GM23248 (cell line): ENCODE data around the gene CPNE9. TPM values are rescaled to one million over a fixed set of nuclear protein-coding genes. Genes with fewer than 3 reads are reported as not detected.

Experiments
- DNase-seq: peaks from one replicate; pipeline ENCODE4 v3.0.0-alpha.2; 2015
- H2AFZ ChIP-seq: fragments of 200-600 bp; sonication (generic); 2 replicates; pipeline ENCODE4 v1.6.1; 2016; ENCODE audit warnings: antibody characterized with exemption
- H3F3A ChIP-seq: fragments of 200-600 bp; sonication (generic); 2 replicates; pipeline ENCODE4 v1.6.1; 2016; ENCODE audit warnings: mild to moderate bottlenecking, antibody characterized with exemption, mixed run types; ENCODE audit not compliant: insufficient read depth
- H3K27ac ChIP-seq: fragments of 200-600 bp; sonication (generic); 2 replicates; pipeline ENCODE4 v1.5.1; 2016; ENCODE audit warnings: mild to moderate bottlenecking
- H3K27me3 ChIP-seq: fragments of 200-600 bp; sonication (generic); replicated peaks from 2 replicates; pipeline ENCODE4 v1.6.1; 2016; ENCODE audit warnings: mild to moderate bottlenecking; ENCODE audit not compliant: insufficient read depth
- H3K36me3 ChIP-seq: fragments of 200-600 bp; sonication (generic); 2 replicates; pipeline ENCODE4 v1.6.1; 2016; ENCODE audit warnings: low read depth, mild to moderate bottlenecking
- H3K4me1 ChIP-seq: fragments of 200-600 bp; sonication (generic); 2 replicates; pipeline ENCODE4 v1.6.1; 2016; ENCODE audit warnings: mild to moderate bottlenecking; ENCODE audit not compliant: insufficient read depth
- H3K4me2 ChIP-seq: fragments of 200-600 bp; sonication (generic); one replicate; pipeline ENCODE4 v1.6.1; 2016; ENCODE audit warnings: mild to moderate bottlenecking; ENCODE audit not compliant: unreplicated experiment
- H3K4me3 ChIP-seq: fragments of 200-600 bp; sonication (generic); 2 replicates; pipeline ENCODE4 v1.5.1; 2016; ENCODE audit warnings: mild to moderate bottlenecking
- H3K79me2 ChIP-seq: fragments of 200-600 bp; sonication (generic); 2 replicates; pipeline ENCODE4 v1.6.1; 2016; ENCODE audit warnings: mild to moderate bottlenecking; ENCODE audit not compliant: insufficient read depth
- H3K9ac ChIP-seq: fragments of 200-600 bp; sonication (generic); 2 replicates; pipeline ENCODE4 v1.6.1; 2016; ENCODE audit warnings: mild to moderate bottlenecking
- H3K9me2 ChIP-seq: fragments of 200-600 bp; sonication (generic); 2 replicates; pipeline ENCODE4 v1.6.1; 2016; ENCODE audit warnings: mixed run types, mild to moderate bottlenecking, moderate library complexity; ENCODE audit not compliant: insufficient read depth
- H3K9me3 ChIP-seq: fragments of 200-600 bp; sonication (generic); one replicate; pipeline ENCODE4 v1.6.1; 2017; ENCODE audit warnings: low read depth
- H4K20me1 ChIP-seq: fragments of 200-600 bp; sonication (generic); 2 replicates; pipeline ENCODE4 v1.6.0; 2016; ENCODE audit not compliant: insufficient read depth
- EZH2 ChIP-seq: fragments of 200-600 bp; sonication (generic); IDR thresholded peaks from 2 replicates; pipeline ENCODE4 v1.6.1; 2018; ENCODE audit warnings: antibody characterized with exemption, mild to moderate bottlenecking; ENCODE audit not compliant: insufficient read depth, poor library complexity, severe bottlenecking
- EZH2phosphoT487 ChIP-seq: fragments of 200-600 bp; sonication (generic); IDR thresholded peaks from 2 replicates; pipeline ENCODE4 v1.6.1; 2018; ENCODE audit warnings: antibody characterized with exemption, moderate library complexity, mild to moderate bottlenecking, low read depth; ENCODE audit not compliant: insufficient read depth
- WGBS, 2 experiments: methylation state at CpG; one replicate each; pipeline ENCODE4 v1.1.6; 2015 to 2017; ENCODE audit warnings: low lambda C conversion rate in 2 of 2, low coverage in 1 of 2; ENCODE audit errors: missing lambda C conversion rate in 2 of 2; 5-methylcytosine and 5-hydroxymethylcytosine counted together
- in situ Hi-C: fragments of 300-500 bp; cut with MboI; formaldehyde crosslinking; loops from 2 replicates; pipeline ENCODE4 v1.15.0; 2020
- polyA plus RNA-seq: library from polyadenylated mRNA; unstranded; fragments of >200 nt; fragmentation: Nextera tagmentation; extraction: Ambion mirVana; gene quantifications from 2 replicates; pipeline ENCODE4 v1.2.1, GENCODE V29; 2016
- total RNA-seq: library from RNA; depleted of rRNA; stranded (reverse); fragments of >200 nt; shearing (Covaris generic); gene quantifications from 2 replicates; pipeline ENCODE4 v1.2.3, GENCODE V29; 2014

Gene CPNE9
- total and polyA plus RNA-seq, 2 experiments from 2014 or later, result not detected

- TF ChIP-seq EZH2phosphoT487, result no peak
- H3K4me2 ChIP-seq, result peak within 1 kb of the TSS; percentile 95
- no peaks in the 10 kb centered on the region for H3K27me3 ChIP-seq
- peaks cover 20% of the 10 kb centered on the region; the same call in 1 of the 2 replicates for H3K36me3 ChIP-seq
- peaks cover 24% of the 10 kb centered on the region for H3F3A ChIP-seq
- in situ Hi-C loops, result no loop called here
- H3K27ac ChIP-seq, result peak within 1 kb of the TSS; percentile 90
- peak; percentile 99 for DNase-seq
- no peaks in the 10 kb centered on the region for H3K9me3 ChIP-seq
- 1% methylated on average over 51 to 60 of the region's 60 CpGs for WGBS, 2 experiments
- peak within 1 kb of the TSS; percentile 87 for H2AFZ ChIP-seq
- peaks cover 23% of the 10 kb centered on the region for H3K79me2 ChIP-seq
- no peaks in the 10 kb centered on the region for H3K9me2 ChIP-seq
- peak within 1 kb of the TSS; percentile 100 for H3K4me3 ChIP-seq
- H3K9ac ChIP-seq, result peak within 1 kb of the TSS; percentile 85
- no peaks in the 10 kb centered on the region for H4K20me1 ChIP-seq
- H3K4me1 ChIP-seq, result peaks cover 19% of the 10 kb centered on the region; the same call in 1 of the 2 replicates
Measured at GRCh38 chr3:9749645-9750555, 46.3 kb downstream of the CPNE9 start, which contains the start of gene OGG1. TSS of gene OGG1 (plus strand) at chr3:9749952. CDS start at chr3:9750287, 335 bp downstream.

- H3K27me3 ChIP-seq, result no peaks in the 10 kb centered on the region
- WGBS, 2 experiments, result 27 to 28% methylated on average over 17 of the region's 17 CpGs
- H3F3A ChIP-seq, result peaks cover 23% of the 10 kb centered on the region
- H3K36me3 ChIP-seq, result peaks cover 22% of the 10 kb centered on the region; the same call in 1 of the 2 replicates
- peak overlapping the region; percentile 90; the same call in 1 of the 2 replicates for H3K27ac ChIP-seq
- peak overlapping the region; percentile 100 for H3K4me3 ChIP-seq
- TF ChIP-seq EZH2 (no peak), EZH2phosphoT487 (no peak)
- no peaks in the 10 kb centered on the region for H4K20me1 ChIP-seq
- peak; percentile 64 for DNase-seq
- H3K4me2 ChIP-seq, result peak overlapping the region; percentile 95
- H3K9ac ChIP-seq, result peak overlapping the region; percentile 85
- H3K4me1 ChIP-seq, result peaks cover 22% of the 10 kb centered on the region; the same call in 1 of the 2 replicates
- peak overlapping the region; percentile 87 for H2AFZ ChIP-seq
- no peaks in the 10 kb centered on the region for H3K9me3 ChIP-seq
- peaks cover 23% of the 10 kb centered on the region for H3K79me2 ChIP-seq
- in situ Hi-C loops, result no loop called here
- H3K9me2 ChIP-seq, result no peaks in the 10 kb centered on the region
Measured at GRCh38 chr3:9750556-9751411, 47.2 kb downstream of the CPNE9 start.

- 0 out of 2 replicates have a peak, but pooled peaks cover 6% of the 10 kb centered on the region for H3K4me1 ChIP-seq
- H3K4me2 ChIP-seq, result no peak overlapping the region
- in situ Hi-C loops, result no loop called here
- H3K9me2 ChIP-seq, result no peaks in the 10 kb centered on the region
- no peak for DNase-seq
- H3K9ac ChIP-seq, result no peak overlapping the region
- H3F3A ChIP-seq, result no peaks in the 10 kb centered on the region
- no peaks in the 10 kb centered on the region for H3K9me3 ChIP-seq
- H3K4me3 ChIP-seq, result no peak overlapping the region
- no peaks in the 10 kb centered on the region for H3K27me3 ChIP-seq
- H3K36me3 ChIP-seq, result peaks cover 17% of the 10 kb centered on the region; the same call in 1 of the 2 replicates
- no peaks in the 10 kb centered on the region for H4K20me1 ChIP-seq
- 84% methylated on average over 8 of the region's 8 CpGs for WGBS, 2 experiments
- no peak overlapping the region for H2AFZ ChIP-seq
- H3K27ac ChIP-seq, result no peak overlapping the region
- TF ChIP-seq EZH2phosphoT487 (no peak), EZH2 (no peak)
- peaks cover 23% of the 10 kb centered on the region for H3K79me2 ChIP-seq
Measured at GRCh38 chr3:9754678-9755077, 51.0 kb downstream of the CPNE9 start.

- Histone ChIP-seq H3K9me3 (no peaks in the 10 kb centered on the region), H3K79me2 (0 out of 2 replicates have a peak, but pooled peaks cover under 1% of the 10 kb centered on the region), H3K9me2 (no peaks in the 10 kb centered on the region), H3K4me3 (no peak overlapping the region), H2AFZ (no peak overlapping the region), H3K4me1 (0 out of 2 replicates have a peak, but pooled peaks cover 6% of the 10 kb centered on the region), H3K27ac (no peak overlapping the region), H4K20me1 (no peaks in the 10 kb centered on the region), H3K36me3 (peaks cover 14% of the 10 kb centered on the region; the same call in 1 of the 2 replicates), H3F3A (no peaks in the 10 kb centered on the region), H3K27me3 (no peaks in the 10 kb centered on the region), H3K4me2 (no peak overlapping the region), H3K9ac (no peak overlapping the region)
- in situ Hi-C loops, result no loop called here
- TF ChIP-seq EZH2, result no peak
- no peak for TF ChIP-seq EZH2phosphoT487
- WGBS, 2 experiments, result 90 to 91% methylated on average over 10 to 13 of the region's 13 CpGs
- no peak for DNase-seq
Measured at GRCh38 chr3:9757427-9757826, 53.8 kb downstream of the CPNE9 start.
